ENCODE measurements around the gene LDHD.

GRCh38 chr16:75079346-75079926, 37.1 kb downstream of the LDHD start:
- TF ChIP-seq PAX8 (CRISPR knock-in tag; IDR thresholded peaks at IDR 0.05; ENCODE audit: borderline replicate concordance), result no peak
- no peak for TF ChIP-seq NFIC (IDR thresholded peaks at IDR 0.05; ENCODE audit: low read length)
- TF ChIP-seq CTCF (CRISPR knock-in tag; IDR thresholded peaks at IDR 0.05), result no peak
- no peak for TF ChIP-seq SETDB1 (CRISPR knock-in tag; IDR thresholded peaks at IDR 0.05; ENCODE audit: borderline replicate concordance)
- TF ChIP-seq EP300 (IDR thresholded peaks at IDR 0.05; ENCODE audit: low read depth in 2 of 2, low read length in 2 of 2), result no peak
- TF ChIP-seq EP300 (CRISPR knock-in tag; IDR thresholded peaks at IDR 0.05; ENCODE audit: borderline replicate concordance), result no peak
- no peak for TF ChIP-seq MYC (CRISPR knock-in tag; IDR thresholded peaks at IDR 0.05; ENCODE audit: borderline replicate concordance)
- no peak for TF ChIP-seq ZNF841 (CRISPR knock-in tag; IDR thresholded peaks at IDR 0.05; ENCODE audit: borderline replicate concordance)
- no peak for TF ChIP-seq TMF1 (CRISPR knock-in tag; IDR thresholded peaks at IDR 0.05; ENCODE audit: low read depth)
- TF ChIP-seq RAD21 (CRISPR knock-in tag; IDR thresholded peaks at IDR 0.05), result no peak
- no peak for TF ChIP-seq ZNF788 (CRISPR knock-in tag; IDR thresholded peaks at IDR 0.05; ENCODE audit: borderline replicate concordance)
- TF ChIP-seq POLR2AphosphoS5 (IDR thresholded peaks at IDR 0.05; ENCODE audit: low read depth, low read length), result no peak
